C1 segment of cervical spinal cord (tissue), 14 donors: Measurements from ENCODE around the gene MORN1.
"Not testable (repeated sequence)": the region's sequence is repeated elsewhere in the genome, so short reads cannot be mapped to it uniquely, and the experiment has no call there.

Experiments used
- DNase-seq, 14 donors: peaks; one replicate each; lab custom pipeline; 2025; lab: John Stamatoyannopoulos, UW

MORN1 gene

DNA sequence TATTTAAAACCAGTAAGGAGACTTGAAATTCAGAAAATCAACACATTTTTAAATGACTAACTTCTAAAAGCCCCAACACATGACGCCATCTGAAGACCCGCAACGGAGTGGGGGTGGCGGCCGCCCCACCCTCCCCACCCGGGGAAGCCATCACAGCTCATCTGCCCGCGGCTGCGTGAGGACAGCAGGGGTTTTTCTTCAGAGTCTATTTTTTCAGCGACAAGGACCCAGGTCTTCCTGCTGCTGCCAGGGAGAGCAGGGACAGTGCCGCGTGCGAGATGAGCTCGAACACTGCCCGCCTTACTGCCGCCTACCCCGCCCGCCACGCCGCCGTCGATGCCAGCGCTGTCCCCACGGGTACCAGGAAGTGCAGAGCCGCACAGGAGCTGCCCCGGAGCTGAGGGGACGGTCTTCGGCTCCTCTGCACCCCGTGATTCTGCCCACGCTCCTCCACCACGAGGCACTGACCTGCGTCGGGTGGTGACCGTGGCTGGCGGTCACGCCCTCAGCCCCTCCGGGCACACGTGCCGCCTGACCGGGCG is 84.2 kb downstream of the MORN1 start:
- no peak for DNase-seq

DNA sequence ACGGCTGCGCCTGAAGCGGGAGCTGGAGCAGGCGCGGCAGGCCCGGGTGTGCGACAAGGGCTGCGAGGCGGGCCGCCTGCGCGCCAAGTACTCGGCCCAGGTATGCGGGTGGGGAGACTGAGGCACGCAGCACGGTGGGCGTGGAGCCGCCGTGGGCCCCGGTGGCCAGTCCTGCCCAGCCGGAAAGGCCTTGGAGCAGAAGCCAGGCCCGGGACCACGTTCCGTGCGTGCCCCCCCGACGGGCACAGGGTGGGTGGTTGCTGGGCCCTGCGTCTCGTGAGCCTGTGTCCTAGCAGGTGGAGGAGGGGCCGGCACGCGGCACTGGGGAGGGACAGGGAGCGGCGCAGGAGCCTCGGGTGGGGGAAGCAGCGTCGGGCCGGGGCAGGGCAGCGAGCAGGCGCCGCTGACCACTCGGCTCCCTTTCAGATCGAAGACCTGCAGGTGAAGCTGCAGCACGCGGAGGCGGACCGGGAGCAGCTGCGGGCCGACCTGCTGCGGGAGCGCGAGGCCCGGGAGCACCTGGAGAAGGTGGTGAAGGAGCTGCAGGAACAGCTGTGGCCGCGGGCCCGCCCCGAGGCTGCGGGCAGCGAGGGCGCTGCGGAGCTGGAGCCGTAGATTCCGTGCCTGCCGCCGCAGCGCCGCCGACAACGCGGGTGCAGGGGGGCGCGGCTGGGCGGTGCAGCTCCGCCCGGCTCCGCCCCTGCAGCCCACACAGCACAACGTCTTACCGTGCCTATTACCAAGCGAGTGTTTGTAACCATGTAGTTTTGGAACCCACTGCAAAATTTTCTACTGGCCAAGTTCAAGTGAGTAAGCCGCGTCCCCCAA is 85.0 kb downstream of the MORN1 start:
- DNase-seq: no peak

DNA sequence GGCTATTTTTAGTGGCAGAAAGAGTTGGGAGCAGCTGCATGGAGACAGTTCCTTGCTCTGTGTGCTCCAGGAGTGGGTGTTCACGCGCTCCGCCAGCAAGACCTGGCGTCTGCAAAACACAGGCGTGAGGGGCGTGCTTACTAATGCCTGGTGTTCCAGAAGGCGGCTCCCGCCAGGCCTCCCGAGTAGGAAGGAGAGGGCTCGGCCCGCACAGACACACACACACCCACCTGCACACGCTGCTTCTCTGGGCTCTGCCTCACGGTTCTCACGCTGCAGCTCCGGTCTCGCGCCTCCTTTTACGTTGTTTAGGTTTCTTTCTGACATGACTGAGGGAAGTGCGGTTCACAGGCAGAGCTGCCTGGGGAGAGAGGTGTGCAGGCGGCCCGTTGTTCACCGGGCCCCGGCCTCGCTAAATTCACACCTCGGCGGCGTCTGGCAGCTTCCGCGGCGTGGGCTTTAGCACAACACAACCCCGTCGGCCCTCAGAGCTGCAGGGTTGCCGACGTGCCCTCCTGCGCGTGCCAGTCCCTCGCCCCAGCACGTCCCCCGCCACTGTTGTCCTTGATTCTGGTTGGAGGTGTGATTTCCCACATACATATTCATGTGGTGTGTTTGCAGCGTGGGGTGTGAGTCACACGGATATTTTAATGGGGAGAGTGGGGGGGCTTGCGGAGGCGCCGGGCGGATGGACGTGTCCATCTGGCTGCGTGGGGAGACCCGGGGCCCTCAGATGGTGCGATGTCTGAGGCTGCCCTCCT is 86.3 kb downstream of the MORN1 start:
- no peak for DNase-seq

DNA sequence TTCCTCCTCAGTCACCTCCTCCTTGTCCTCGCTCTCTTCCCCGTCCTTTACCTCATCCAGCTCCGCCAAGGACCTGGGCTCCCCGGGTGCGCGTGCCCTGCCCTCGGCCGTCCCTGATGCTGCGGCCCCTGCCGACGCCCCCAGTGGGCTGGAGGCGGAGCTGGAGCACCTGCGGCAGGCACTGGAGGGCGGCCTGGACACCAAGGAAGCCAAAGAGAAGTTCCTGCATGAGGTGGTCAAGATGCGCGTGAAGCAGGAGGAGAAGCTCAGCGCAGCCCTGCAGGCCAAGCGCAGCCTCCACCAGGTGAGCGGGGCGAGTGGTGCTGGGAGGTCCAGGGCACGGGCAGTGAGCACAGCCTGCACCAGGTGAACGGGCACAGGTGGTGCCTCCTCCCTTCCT is 87.1 kb downstream of the MORN1 start:
- no peak for DNase-seq

- DNase-seq: no peak
Observed at GRCh38 chr1:2303781-2304180, 87.6 kb downstream of the MORN1 start.

- peak in 1 of 14 donors; percentile 78 for DNase-seq
Observed at GRCh38 chr1:2303016-2303775, 88.2 kb downstream of the MORN1 start.

DNA sequence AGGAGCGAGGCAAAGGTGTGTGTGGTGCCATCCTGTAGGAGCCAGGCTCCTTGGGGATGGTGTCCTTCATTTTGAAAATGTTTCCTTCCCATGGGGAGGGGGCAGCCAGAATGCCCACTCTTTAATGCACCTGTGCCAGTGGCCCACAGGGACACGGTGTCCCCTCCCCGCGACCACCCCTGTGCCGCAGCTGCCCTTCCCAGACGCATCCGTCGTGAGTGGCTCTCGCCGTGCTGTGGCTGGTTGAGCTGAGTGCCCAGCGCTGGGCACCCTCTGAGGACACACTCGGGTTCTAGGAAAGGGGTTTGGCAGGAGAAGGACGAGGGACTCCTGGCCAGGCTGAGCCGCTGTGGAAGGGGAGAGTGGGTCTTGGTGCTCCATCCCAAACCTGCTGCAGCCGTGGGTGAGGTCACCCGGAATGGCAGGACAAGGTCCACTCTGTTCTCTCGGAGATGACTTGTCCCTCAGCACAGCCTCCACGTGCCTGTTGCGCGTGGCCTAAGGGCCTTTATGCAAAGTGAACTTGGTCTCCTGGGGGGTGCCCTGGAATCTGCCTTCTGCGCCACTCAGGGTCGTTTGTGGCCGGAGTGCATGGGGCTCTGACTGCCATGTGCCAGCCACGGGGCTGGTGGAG is 88.9 kb downstream of the MORN1 start:
- no peak for DNase-seq

GRCh38 chr1:2301607-2302291 is 89.6 kb downstream of the MORN1 start:
- no peak for DNase-seq

DNA sequence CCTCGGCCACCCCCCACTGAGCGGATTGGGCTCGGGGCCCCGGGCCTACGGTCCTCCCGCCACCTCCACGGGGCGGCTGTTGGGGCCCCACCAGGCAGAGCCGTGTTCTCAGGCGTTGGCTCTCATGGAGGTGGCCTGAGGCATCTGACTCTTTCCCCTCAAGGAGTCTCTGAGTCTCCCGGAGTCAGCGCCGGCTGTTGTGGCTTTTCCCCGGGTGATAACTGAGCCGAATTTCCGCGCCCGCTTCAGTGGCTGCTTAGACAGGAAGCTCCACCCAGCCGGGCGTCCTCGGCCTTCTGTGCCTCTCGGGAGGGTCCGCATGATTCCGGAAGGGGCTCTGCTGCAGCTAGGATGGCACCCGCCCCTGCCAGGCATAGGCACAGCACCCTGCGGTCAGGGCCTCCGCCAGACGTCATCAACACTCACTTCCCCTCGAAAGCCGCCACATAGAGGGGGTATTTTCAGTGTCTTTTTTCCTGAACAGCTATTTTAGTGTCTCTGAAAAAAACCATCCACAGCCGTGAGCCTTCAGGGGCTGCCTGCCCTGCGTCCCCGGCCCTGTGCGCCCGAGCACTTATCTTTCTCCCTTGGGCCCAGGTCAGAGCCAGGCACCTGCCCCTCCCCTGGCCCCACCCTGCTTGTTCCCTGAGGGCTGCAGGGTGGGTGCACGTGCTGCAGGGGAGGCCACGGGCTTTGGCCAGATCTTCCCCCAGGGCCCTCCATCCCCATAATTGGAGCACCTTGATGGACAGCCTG is 90.3 kb downstream of the MORN1 start:
- DNase-seq: peak in 11 of 14 donors; percentile 19 to 66 (median 47)

GRCh38 chr1:2300004-2300771 is 91.2 kb downstream of the MORN1 start:
- DNase-seq: no peak

DNA sequence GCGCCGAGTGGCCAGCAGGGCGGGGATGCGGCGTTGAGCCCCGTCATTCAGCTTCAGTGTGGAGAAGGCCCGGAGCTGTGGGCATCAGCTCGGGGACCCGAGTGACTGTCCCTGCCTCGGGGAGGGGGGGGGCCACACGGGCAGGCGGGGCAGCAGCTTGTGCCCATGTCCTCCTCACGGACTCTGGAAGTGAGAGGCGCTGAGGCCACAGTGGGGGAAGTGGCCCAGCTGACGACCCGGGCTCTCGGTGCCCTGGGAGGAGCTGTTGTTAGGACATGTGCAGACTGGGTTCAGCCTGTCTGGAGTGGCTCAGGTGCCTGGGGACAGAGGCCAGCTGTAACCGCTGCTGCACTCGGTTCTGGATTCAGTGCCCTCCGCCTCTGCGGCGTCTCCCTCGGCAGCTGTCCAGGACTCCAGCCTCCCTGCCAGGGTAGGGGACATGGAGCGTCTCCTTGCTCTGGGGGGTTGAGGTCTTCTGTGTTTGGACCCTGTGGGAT is 92.2 kb downstream of the MORN1 start:
- peak in 2 of 14 donors; percentile 20 to 32 for DNase-seq

DNA sequence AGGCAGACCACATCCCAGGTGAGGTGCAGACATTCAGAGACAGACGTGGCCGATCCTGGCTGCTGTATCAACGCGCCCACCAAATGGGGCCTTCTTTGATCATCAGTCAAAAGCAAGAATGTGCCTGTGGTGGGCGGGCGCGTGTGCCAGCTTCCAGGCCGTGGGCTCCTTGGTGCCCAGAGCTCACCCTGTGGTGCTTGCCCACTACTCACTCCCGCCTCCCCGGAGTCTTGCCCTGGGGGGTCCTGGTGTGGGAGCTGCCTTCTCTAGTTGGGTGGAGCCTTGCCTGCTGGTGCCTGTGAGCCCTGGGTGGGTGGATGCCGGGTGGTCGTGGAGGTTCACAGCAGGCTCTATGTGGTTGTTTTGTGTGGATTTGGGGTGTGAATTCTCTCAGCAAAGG is 92.7 kb downstream of the MORN1 start:
- DNase-seq: no peak

GRCh38 chr1:2297246-2298011 is 93.9 kb downstream of the MORN1 start:
- DNase-seq: no peak

DNA sequence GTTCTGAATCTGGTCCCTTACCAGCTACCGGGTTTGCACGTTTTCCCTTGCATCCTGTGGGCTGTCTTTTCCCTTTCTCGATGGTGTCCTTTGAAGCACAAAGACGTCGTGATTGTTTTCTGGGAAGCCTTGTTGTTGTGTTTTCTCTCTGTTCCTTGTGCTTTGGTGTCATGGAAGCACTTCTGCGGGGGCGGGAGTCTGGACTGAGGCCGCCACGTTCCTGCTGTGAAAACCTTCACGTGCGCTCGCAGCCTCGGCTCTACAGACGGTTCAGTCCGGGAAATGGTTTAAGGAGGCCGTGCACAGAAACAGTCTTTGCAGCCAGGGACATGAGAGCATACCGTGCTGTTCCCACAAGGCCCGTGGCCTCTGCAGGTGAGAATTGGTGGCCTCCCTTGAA is 94.7 kb downstream of the MORN1 start:
- DNase-seq: peak in 1 of 14 donors; percentile 70

DNA sequence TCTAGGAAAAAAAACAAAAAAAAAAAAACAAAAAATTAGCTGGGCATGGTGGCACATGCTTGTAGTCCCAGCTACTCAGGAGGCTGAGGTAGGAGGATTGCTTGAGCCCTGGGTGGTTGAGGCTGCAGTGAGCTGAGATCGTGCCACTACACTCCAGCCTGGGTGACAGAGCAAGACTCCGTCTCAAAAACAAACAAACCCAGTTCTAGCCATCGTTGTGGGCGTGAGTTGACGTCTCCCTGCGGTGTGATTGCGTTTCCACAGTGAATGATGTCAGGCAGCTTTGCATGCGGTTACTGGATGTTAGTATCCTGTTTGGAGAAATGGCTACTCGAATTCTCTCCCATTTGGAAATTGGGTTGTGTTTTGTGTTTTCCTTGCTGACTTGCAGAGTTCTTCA is 95.1 kb downstream of the MORN1 start:
- DNase-seq: not testable (repeated sequence)

DNA sequence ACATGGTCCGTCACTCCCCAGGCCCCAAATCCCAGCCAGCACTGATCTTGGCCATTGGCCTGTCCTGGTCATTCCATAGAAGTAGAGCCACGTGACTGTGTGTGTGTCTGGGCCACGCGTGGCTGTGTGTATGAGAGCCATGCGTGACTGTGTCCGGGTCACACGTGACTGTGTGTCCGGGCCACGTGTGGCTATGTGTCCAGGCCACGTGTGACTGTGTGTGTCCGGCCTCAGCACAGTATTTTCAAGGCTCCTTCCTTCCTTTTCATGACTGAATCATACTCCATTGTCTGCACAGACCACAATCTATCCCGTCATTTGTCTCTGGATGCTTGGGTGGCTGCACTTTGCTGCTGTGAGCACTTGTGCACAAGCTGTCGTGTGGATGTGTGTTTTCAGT is 95.8 kb downstream of the MORN1 start:
- no peak for DNase-seq

GRCh38 chr1:2294725-2295078 is 96.7 kb downstream of the MORN1 start:
- no peak for DNase-seq

GRCh38 chr1:2294033-2294724 is 97.2 kb downstream of the MORN1 start:
- DNase-seq: no peak
